Body of pancreas (tissue), 4 donors: ENCODE measurements around the gene HMGN3.

Source experiments
- CTCF ChIP-seq, 7 experiments: fragments of 450-650 bp in 4 of 7; fragments of 200-600 bp in 3 of 7; sonication (generic) in 3 of 7; IDR thresholded peaks; one replicate each; pipeline ENCODE4 v1.5.1; 2016 to 2019; ENCODE audit warnings: antibody characterized with exemption in 7 of 7
- POLR2A ChIP-seq, 3 donors: fragments of 450-650 bp; IDR thresholded peaks; one replicate each; pipeline ENCODE4 v1.6.1; 2016; ENCODE audit warnings: antibody characterized with exemption in 3 of 3, mild to moderate bottlenecking in 2 of 3

DNA sequence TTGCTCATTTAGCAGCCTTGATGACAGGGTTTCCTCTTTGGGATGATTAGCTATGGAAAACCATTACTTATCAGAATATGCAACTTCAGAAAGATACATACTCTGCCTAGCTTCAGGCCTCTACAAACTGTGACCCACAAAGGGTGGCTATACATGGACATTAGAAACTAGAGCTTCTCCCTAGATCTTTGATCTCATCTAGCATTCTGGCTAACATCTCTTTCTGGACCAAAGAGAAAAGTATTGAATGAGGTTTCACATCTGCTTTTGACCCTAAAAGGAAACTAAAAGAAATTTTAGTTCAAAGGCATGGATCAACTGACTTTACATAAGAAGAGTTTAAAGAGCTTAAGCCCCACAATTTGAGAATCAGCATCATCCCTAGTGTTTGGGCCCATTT is 12.4 kb upstream of the HMGN3 start:
- TF ChIP-seq CTCF (IDR thresholded peaks at IDR 0.05), result no peak
- no peak for TF ChIP-seq POLR2A (IDR thresholded peaks at IDR 0.05)
